GM21825 (cell line): ENCODE data around the gene ZFPM1.
"Not testable (repeated sequence)": the region's sequence is repeated elsewhere in the genome, so short reads cannot be mapped to it uniquely, and the experiment has no call there.

Source experiments
- ATAC-seq: cut with Tn5 transposase; IDR thresholded peaks from one replicate; pipeline ENCODE4 v1.9.1; 2021; ENCODE audit warnings: mild to moderate bottlenecking, moderate library complexity; ENCODE audit not compliant: unreplicated experiment

ZFPM1 gene

DNA sequence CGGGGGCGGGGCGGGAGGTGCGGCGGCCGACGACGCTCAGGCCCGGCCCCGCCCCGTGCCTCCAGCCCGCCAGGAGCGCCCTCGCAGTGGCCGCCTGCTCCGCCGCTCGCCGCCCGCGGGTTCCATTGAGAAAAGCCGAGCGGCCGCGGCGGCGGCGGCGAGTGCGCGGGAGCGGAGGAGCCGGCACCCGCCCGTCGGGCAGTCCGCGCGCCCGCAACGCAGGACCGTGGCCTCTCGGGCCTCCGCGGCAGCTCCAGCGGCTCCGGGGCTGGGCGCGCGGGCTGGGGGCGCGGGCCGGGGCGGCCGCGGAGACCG, at the start of gene ZFPM1:
TSS of gene ZFPM1 (plus strand) at position 64 of the 315 bp plus-strand sequence. CDS start 359 bp downstream, outside the sequence.
- ATAC-seq = no peak

DNA sequence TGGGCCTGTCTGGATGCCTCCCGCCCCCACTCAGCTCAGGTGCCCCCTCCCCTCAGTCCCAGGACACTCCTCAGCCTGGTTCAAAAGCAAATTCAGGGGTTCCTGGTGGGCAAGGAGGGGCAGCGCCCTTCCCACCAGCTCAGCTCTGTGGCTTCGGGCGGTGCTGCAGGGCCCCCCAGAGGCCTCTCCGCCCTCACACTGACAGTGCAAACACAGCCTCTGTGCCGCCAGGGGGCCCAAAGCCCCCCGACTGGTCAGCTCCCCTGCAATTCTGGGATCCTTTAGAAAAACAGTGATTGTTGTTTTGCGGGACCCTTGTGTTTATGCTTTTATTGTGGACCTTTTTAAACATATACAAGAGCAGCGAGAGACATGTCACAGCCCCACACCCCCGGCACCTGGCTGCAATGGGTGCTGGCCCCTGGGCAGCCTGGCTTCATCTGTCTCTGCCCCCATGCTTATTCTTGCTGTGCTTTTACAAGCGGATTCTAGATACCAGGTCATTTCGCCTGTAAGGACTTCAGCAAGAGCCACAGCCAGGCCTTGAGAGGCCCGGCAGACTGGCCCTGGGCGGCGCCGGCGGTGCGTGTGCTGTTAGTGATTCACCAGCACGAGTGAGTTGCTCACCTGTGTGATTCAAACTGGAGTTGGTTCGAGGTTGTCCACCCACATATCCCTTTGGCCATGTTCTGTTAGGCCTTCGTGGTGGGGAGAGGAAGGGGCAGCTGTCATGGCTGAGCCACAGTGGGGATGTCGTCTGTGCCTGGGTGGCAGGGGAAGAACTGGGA, 49.1 kb upstream of the ZFPM1 start:
- no peak for ATAC-seq

DNA sequence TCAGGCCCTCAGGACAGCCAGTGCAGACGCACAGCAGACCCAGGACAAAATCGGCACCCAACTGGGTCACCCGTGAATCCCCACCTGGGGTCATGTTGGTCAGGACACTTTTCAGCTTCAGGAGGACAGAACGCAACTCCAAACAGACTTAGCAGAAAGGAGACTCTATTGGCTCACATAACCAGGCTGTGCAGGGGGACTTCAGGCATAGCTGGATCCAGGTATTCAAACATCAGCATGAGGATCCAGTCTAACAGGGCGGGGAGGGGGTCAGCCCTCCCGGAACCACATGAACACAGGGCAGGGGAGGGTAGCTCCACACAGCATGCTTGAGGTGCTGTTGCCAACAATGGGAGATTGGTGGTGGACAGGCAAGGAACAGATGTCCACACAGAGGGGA, 48.3 kb upstream of the ZFPM1 start:
- no peak for ATAC-seq

DNA sequence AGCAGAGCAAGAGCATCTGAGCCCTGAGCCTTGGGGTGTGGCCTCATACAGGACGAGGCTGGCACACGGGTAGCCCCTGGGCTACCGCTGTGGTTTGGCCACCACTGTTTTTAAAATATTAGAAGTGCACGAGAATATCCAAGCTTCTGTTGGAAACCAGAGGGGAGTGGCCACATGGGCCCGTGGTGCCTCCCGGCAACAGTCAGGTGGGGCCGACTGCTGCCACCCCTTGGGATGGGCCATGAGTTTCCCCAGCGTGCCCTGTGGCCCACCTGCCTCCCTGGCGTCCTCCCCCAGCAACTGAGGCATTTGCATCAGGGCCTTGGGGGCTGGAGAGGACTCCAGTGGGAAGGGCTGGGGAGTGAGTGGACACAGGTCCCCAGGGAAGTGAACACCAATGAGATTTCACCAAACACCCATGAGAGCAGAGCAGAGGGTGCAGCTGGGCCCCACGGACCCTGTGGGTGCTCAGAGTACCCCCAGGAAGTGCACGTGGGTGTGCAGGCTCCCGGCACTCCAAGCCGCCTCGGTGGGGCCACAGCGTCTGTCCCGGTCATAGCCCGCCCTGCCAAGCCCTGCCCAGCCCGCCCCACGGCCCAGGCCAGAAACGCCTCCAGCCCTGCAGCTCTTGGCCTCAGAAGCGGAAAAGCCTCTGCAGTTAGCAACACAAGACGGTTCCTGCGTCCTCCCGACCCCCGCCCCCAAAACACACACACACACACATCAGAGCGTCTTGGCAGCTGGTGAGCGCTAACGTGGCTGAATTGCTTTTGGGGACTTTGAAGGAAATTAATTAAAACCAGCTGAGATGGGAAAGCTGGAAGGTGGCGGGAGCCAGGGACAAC, 47.6 kb upstream of the ZFPM1 start:
- no peak for ATAC-seq

DNA sequence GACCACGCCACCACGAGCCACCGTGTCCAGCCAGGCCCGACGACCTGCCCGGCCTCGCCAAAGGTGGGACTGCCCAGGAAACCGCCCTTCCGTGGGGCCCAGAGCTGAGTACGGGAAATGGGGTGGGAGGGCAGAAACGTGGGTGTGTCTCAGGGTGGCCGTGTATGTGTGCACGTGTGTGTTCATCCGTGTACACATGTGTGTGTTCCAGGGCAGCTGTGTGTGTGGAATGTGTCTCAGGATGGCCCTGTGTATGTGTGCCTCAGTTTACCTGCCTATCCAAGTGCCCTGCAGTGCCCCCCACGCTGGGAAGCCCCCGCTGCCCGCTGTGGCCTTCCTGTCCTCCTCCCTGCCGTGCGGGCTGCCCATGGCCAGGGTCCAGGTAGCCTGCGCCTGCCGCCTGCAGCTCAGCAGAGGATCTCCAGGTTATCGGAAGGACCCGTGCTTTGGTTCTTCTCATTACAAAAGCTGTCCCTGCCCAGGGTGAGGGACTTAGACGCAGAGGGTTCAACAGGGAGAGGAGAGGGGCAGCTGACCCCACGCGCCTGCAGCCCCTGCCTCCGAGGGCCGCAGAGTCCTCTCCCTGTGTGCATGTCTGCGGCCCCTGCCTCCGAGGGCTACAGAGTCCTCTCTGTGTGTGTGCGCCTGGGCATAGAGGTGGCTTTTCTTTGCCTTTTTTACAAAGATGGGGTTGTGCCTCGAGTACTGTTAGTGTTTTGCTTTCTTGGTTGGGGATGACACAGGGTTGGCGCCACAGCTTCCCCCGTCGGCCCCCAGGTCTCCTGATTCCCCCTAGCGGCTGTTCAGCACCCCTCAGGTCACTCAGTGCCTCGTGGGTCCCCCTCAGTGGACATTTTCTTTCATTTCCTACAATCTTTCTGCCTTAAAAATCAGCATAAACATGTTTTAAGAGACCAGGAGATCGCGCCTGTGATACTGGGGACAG, 46.7 kb upstream of the ZFPM1 start:
- ATAC-seq = no peak

DNA sequence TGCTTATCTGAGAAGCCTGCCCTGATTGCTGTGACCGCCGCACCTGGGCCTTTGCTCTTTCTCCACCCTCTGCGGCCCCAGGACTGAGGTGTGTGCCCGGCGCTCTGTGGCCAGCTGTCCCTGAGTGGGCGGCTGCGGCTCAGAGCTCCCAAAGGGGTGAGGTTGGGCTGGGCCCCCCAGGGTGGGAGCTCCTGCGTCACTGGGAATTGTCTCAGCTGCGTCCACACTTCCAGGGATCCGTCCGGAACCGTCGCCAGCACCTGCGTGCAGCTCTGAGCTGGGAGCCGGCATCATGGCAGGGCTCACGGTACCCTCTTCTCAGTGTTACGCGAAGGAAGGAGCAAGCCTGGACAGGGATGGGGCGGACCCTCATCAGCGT, 46.0 kb upstream of the ZFPM1 start:
- no peak for ATAC-seq

DNA sequence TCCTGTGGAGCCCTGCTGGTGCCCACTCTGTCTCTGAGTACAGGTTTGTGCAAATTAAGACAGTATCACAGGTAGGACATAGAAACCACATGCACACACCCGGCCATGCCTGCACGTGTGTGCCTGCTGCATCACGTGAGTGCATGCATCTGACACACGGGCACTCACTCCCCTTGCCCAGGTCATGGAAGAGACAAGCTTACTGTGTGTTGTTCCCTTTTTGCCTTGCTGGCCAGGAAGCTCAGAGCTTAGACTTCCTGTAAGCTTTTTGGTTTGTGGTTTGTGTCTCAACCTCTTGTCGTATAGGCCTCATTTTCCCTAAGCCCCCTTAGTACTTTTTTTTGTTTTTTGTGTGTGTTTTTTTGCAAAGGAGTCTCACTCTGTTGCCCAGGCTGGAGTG, 45.3 kb upstream of the ZFPM1 start:
- ATAC-seq = no peak

DNA sequence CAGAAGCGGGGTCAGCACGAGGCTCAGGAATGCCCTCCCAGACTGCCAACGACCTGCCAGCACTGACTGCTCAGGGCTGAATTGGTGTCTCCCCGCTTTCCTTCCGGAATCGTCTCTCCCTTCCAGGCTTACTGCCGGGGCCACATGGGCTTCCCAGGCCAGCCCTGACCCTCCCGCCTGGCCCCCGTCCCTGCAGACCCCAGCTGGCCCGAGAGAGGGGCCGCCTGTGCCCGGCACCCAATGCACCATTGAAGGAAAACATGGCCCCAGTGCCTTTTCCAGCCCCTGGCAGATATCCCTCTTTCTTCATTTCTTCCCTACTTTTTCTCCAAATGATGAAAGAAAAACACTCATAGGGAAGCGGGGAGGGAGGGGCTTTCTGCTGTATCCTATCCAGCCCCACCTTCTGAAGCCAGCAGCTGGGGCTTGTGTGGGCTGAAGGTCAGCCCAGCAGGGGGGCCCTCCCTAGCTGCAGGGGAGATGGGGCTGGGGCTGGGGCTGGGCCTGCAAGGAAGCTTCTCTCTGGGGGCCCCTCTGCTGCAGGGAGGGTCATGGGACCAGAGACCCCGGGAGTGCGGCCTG, 44.4 kb upstream of the ZFPM1 start:
- ATAC-seq = no peak

DNA sequence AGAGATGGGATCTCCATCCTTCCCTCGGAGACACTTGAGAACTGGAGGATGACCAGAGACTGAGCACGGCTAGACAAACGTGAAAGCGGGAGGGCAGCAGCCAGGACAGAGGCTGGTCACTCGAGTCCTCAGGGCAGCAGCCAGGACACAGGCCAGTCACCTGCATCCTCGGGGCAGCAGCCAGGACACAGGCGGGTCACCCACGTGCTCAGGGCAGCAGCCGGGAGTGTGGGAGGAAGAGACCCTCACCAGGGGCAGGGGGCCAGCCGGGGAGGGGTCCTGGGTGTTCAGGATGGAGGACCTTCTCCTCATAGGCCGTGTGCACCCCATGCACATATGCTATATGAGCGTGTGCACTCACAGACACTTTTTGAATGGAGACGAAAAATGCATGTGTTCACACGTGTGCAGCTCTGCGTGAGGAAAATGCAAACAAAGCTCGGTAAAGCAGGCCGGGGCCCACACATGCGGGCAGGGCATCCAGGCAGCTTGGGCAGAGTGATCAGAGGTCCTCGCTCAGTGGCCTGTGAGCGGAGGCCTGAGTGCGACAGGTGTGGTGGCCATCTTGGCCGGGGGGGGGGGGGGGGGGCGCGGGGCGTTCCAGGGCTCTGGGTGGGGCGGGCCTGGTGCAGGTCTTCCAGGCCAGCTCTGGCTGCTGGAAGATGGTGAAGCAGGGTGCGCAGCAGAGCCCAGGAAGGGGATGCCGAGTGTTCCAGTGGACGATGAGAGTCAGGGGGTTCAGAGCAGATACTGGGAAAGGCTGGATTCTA, 43.6 kb upstream of the ZFPM1 start:
- no peak for ATAC-seq

DNA sequence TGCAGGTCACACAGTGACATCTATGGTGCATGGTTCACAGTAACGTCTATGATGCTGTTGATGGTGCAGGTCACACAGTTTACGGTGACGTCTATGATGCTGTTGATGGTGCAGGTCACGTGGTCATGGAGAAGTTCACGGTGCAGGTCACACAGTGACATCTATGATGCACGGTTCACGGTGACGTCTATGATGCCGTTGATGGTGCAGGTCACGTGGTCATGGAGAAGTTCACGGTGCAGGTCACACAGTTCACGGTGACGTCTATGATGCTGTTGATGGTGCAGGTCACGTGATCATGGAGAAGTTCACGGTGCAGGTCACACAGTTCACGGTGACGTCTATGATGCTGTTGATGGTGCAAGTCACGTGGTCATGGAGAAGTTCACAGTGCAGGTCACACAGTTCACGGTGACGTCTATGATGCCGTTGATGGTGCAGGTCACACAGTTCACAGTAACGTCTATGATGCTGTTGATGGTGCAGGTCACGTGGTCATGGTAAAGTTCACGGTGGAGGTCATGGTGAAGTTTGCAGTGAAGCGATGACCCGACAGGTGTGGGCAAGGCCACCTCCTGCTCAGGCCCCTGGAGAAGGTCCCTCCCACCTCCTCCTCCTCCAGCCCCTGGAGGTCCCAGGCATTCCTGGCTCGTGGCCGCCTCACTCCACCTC, 42.6 kb upstream of the ZFPM1 start:
- ATAC-seq = not testable (repeated sequence)

DNA sequence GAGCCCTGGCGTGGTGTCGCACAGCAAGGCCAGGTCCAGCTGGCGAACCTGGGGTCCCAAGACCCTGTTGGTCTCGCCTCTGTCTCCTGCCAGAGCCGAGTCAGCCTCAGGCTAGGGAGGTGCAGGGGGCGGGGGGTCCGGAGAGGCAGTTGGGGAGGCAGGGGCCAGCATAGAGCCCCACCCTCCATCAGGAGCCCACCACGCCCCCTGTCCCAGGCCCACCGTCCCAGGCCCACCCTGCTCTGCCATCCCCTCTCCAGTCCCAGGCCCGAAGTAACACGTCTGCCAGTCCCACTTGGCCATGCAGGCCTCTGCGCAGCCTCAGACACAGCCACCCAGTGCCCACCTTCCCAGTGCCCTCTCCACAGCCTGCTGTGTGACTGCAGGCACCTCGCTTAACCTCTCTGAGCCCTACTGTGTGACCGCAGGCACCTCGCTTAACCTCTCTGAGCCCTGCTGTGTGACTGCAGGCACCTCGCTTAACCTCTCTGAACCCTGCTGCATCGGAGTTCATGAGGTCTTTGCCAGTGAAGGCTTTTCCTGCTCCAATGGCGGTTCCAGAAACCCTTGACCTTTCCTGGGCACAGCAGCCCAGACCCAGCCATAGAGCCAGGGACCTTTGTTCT, 41.0 kb upstream of the ZFPM1 start:
- ATAC-seq = no peak

DNA sequence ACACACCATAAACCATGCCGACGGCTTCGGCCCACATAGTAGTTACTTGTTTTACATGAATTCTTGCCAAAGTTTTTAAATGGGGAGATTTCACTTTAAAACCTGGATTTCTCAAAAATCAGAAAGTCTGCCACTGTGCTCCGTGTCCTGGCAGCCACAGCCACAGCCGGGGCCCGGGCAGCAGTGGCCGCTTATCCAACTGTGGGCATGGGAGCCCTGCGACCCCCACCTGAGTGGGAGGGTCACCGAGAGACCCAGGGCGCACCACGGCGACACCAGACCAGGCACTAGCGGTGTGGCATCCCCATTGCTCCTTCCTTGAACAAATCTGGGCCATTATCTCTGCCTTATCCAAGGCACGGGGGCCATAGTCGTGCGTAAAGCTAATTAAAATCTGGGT, 40.3 kb upstream of the ZFPM1 start:
- ATAC-seq = no peak

DNA sequence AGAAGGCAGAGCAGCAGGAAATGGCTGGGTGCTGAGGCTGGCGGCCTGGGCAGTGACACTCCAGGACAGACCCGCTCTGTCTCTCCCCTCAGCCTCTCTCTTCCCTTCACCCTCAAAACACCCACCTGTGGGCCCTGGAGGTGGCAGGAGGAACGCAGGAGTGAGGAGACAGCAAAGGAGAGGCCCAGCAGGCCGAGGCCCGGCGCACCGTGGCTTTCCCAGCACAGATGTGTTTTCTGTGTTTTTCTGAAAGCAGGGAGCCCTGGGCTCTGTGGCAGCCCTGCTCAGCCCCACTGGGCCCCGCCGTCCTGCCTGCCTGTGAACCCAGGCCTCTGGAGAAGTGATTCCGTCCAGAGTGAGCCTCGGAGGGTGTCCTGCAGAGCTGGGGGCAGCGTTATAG, 39.8 kb upstream of the ZFPM1 start:
- no peak for ATAC-seq

DNA sequence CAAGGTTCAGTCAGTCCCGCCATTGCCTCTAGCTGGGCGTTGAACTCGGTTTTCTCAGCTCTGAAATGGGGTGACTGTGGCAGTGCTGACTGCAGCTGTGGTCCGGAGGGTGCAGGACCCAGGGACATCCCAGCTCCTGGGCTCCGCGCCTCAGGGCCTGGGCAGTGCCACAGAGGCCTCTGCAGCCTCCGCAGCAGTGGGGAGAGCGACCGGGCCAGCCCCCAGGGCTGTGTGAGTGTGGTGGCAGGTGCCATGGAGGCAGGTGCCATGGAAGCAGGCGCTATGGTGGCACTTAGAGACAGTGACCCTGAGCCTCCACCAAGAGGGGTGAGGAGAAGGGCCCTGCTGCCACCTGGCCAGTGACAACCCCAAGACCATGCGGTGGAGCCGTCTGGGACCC, 39.4 kb upstream of the ZFPM1 start:
- ATAC-seq = no peak

DNA sequence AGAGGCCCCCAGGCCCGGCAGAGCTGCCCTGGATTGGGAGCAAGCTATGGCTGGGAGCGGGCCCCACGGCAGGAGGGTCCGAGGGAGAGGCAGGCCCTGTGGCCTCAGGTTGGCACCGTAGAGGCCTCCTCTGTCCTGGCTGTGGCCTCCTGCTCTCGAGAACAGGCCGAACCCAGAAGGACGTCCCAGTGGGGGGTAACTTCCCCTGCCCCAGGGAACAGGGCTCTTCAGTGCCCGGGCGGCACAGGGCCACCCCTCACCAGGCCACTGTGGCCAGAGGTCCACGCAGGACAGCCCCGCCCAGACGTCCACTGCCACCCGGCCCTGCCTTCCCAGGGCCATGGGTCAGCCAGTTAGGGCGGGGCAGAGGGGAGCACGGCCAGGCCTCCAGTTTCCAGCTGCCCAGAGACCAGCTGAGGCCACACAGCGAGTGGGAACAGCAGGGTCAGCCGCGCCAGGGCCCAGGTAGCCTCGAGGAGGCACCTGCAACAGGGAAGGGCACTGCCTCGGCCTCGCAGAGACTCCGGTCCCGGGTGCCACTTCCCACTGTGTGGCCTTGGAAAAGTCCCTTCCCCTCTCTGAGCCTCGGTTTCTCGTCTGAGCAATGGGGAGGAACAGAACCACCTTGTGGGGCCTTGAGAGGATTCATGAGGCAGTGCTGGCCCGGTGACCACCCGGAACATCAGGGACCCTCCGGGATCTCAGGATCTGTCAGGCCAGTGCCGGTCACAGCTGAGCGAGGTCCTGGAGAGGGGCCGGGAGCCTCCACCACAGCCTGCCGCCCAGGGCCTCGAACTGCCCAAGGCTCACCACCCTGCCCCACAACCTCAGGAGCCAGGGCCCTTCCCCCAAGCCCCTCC, 38.3 kb upstream of the ZFPM1 start:
- no peak for ATAC-seq

DNA sequence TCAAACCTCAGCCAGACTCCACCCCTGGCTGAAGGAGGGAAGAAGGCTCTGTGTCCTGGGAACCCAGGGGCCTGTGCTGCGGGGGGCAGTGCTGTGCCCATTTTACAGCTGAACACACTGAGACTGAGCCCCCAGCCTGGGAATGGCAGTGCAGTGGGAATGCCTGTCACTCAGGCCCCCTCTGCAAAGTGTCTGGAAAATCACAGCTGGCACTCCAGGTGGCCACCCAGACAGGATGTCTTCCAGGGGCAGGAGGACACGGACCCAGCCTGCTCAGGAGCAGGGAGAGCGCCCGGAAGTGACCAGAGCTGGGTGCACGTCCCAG, 37.7 kb upstream of the ZFPM1 start:
- ATAC-seq = no peak

DNA sequence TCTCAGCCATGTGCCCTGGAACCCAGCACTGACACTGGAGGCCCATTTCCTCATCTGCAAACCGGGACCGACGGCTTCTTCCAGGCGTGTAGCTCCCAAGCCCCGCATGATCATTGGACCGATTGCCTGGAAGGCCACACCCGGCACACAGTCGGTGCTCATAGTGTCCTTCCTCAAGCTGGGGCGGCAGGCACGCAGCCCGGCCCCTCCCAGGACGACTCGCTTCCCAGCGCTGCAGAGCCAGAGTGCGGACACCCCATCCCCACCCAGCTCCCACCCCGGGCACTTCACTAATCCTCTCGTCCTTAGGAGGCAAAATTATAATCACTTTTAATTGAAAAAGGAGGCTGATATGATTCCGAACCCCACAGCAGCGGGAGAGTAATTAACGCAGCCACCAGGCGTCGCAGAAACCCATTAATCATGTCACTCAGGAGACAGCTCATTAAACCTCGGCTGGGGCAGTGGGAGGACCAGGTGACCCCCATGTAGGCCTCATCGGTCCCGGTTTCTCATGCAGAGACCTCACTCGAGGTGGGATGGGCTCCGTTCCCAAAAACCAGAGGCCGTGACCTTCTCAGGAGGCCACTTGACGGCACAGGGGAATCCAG, 37.3 kb upstream of the ZFPM1 start:
- no peak for ATAC-seq

DNA sequence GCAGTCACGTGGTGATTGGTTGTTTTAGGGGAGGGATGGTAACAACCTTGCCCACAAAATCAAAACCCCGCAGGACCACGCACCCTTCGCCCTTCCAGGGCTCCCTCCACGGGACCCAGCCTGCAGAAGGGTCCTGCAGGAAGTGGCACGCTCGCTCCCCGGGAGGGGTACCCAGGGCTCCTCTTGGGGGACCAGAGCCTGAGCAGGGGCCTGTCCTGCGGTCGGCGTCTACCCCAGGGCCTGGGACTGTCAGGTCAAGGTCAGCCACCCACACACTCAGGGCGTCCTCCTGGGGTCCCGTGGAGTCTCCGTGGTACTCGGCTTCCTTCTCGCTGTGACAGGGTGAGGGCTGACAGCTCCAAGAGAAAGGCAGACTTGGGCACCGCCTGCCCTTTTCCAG, 36.4 kb upstream of the ZFPM1 start:
- no peak for ATAC-seq
